Mesenchymal stem cell (in vitro differentiated cells and primary cell): Measurements from ENCODE around the gene GYG2.

ENCODE experiments used
- DNase-seq: peaks from one replicate; pipeline ENCODE4 v3.0.0-alpha.2; 2013
- H2AFZ ChIP-seq: one replicate; pipeline ENCODE4 v1.6.1; 2013; ENCODE audit warnings: low read depth, mild to moderate bottlenecking, control low read depth, inconsistent platforms, low read length, moderate library complexity
- H2AK5ac ChIP-seq: 2 replicates; pipeline ENCODE4 v1.6.1; 2013; ENCODE audit warnings: low read length, moderate library complexity, mild to moderate bottlenecking, inconsistent platforms; ENCODE audit not compliant: severe bottlenecking
- H2BK120ac ChIP-seq: one replicate; pipeline ENCODE4 v1.6.1; 2013; ENCODE audit warnings: low read depth, mild to moderate bottlenecking, inconsistent platforms, low read length, moderate library complexity
- H2BK12ac ChIP-seq, 2 experiments: one replicate each; pipeline ENCODE4 v1.6.1; 2013; ENCODE audit warnings: inconsistent platforms in 2 of 2, low read length in 2 of 2, mild to moderate bottlenecking in 2 of 2, moderate library complexity in 2 of 2, control low read depth in 1 of 2
- H2BK15ac ChIP-seq: one replicate; pipeline ENCODE4 v1.6.1; 2013; ENCODE audit warnings: mild to moderate bottlenecking, low read depth, inconsistent platforms; ENCODE audit not compliant: poor library complexity, severe bottlenecking
- H2BK5ac ChIP-seq: 2 replicates; pipeline ENCODE4 v1.6.1; 2013; ENCODE audit warnings: low read depth, mild to moderate bottlenecking, low read length, control low read depth, inconsistent platforms; ENCODE audit not compliant: poor library complexity, severe bottlenecking
- H3K14ac ChIP-seq, 2 experiments: one replicate each; pipeline ENCODE4 v1.6.1; 2013; ENCODE audit warnings: inconsistent platforms in 2 of 2, low read length in 2 of 2, control low read depth in 1 of 2, mild to moderate bottlenecking in 1 of 2, moderate library complexity in 1 of 2
- H3K18ac ChIP-seq, 2 experiments: one replicate each; pipeline ENCODE4 v1.6.1; 2013; ENCODE audit warnings: inconsistent platforms in 2 of 2, low read length in 2 of 2, control low read depth in 1 of 2, low read depth in 1 of 2, mild to moderate bottlenecking in 1 of 2
- H3K23ac ChIP-seq, 2 experiments: one replicate each; pipeline ENCODE4 v1.6.1; 2013; ENCODE audit warnings: inconsistent platforms in 2 of 2, low read length in 2 of 2, mild to moderate bottlenecking in 2 of 2, moderate library complexity in 2 of 2, control low read depth in 1 of 2
- H3K27ac ChIP-seq: 2 replicates; pipeline ENCODE4 v1.5.1; 2013; ENCODE audit warnings: mild to moderate bottlenecking, moderate library complexity, low read length, control low read depth, inconsistent platforms; ENCODE audit not compliant: poor library complexity, severe bottlenecking
- H3K27me3 ChIP-seq, 2 experiments: 2 replicates each; pipeline versions ENCODE4 v1.6.1 to v1.7.0; 2013; ENCODE audit warnings: low read length in 2 of 2, mild to moderate bottlenecking in 2 of 2, moderate library complexity in 2 of 2, control low read depth in 1 of 2, inconsistent platforms in 1 of 2; ENCODE audit not compliant: control insufficient read depth in 1 of 2, insufficient read depth in 1 of 2
- H3K36me3 ChIP-seq, 2 experiments: 2 replicates each; pipeline versions ENCODE4 v1.6.1 to v1.7.0; 2013; ENCODE audit warnings: low read length in 2 of 2, control low read depth in 1 of 2, inconsistent platforms in 1 of 2, low read depth in 1 of 2, mild to moderate bottlenecking in 1 of 2; ENCODE audit not compliant: insufficient read depth in 2 of 2, control insufficient read depth in 1 of 2
- H3K4ac ChIP-seq, 2 experiments: one replicate each; pipeline ENCODE4 v1.6.1; 2013; ENCODE audit warnings: inconsistent platforms in 2 of 2, low read length in 2 of 2, mild to moderate bottlenecking in 2 of 2, moderate library complexity in 2 of 2, control low read depth in 1 of 2, low read depth in 1 of 2
- H3K4me1 ChIP-seq: 2 replicates; pipeline ENCODE4 v1.6.1; 2013; ENCODE audit warnings: low read depth, low read length, control low read depth; ENCODE audit not compliant: control insufficient read depth, insufficient read depth
- H3K4me2 ChIP-seq: 2 replicates; pipeline ENCODE4 v1.6.1; 2013; ENCODE audit warnings: low read length, mild to moderate bottlenecking, inconsistent platforms; ENCODE audit not compliant: poor library complexity, severe bottlenecking
- H3K4me3 ChIP-seq, 2 experiments: 2 replicates each; pipeline versions ENCODE4 v1.5.1 to v1.7.0; 2013; ENCODE audit warnings: low read length in 2 of 2, mild to moderate bottlenecking in 2 of 2, control low read depth in 1 of 2, low read depth in 1 of 2; ENCODE audit not compliant: insufficient read depth in 1 of 2
- H3K79me1 ChIP-seq: replicated peaks from 2 replicates; pipeline ENCODE4 v1.6.1; 2013; ENCODE audit warnings: mild to moderate bottlenecking, control low read depth, low read length, inconsistent platforms; ENCODE audit not compliant: poor library complexity, severe bottlenecking
- H3K9ac ChIP-seq: 2 replicates; pipeline ENCODE4 v1.7.0; 2013; ENCODE audit warnings: mild to moderate bottlenecking, low read length, moderate library complexity
- H3K9me3 ChIP-seq: 2 replicates; pipeline ENCODE4 v1.7.0; 2013; ENCODE audit warnings: mild to moderate bottlenecking, low read length; ENCODE audit not compliant: control insufficient read depth
- H4K8ac ChIP-seq: one replicate; pipeline ENCODE4 v1.6.1; 2013; ENCODE audit warnings: inconsistent platforms, mild to moderate bottlenecking, low read length, moderate library complexity
- H4K91ac ChIP-seq: one replicate; pipeline ENCODE4 v1.6.1; 2013; ENCODE audit warnings: mild to moderate bottlenecking, low read length, inconsistent platforms
- WGBS: methylation state at CpG from one replicate; pipeline ENCODE4 v1.1.7; 2013; ENCODE audit warnings: mixed read lengths; 5-methylcytosine and 5-hydroxymethylcytosine counted together

GYG2 gene

GRCh38 chrX:2872671-2873277, 44.0 kb downstream of the GYG2 start:
- Histone ChIP-seq H3K18ac (no peak overlapping the region), H3K4me3 (no peak overlapping the region), H3K4me1 (no peaks in the 10 kb centered on the region), H2AK5ac (no peak overlapping the region), H2BK12ac (no peak overlapping the region), H4K91ac (no peak overlapping the region), H2BK5ac (no peak overlapping the region), H3K23ac (no peak overlapping the region), H3K9me3 (no peaks in the 10 kb centered on the region), H3K4ac (no peak overlapping the region), H2BK15ac (no peak overlapping the region), H3K36me3 (no peaks in the 10 kb centered on the region), H2BK120ac (no peak overlapping the region), H2AFZ (no peak overlapping the region), H4K8ac (no peak overlapping the region), H3K27ac (no peak overlapping the region), H3K14ac (no peak overlapping the region), H3K9ac (no peak overlapping the region), H3K27me3 (no peaks in the 10 kb centered on the region), H3K79me1 (no peaks in the 10 kb centered on the region), H3K4me2 (no peak overlapping the region)
- 100% methylated on average over 5 of the region's 7 CpGs for WGBS
- no peak for DNase-seq

GRCh38 chrX:2874222-2875135, 45.7 kb downstream of the GYG2 start:
- no peaks in the 10 kb centered on the region for H3K27me3 ChIP-seq
- H2AFZ ChIP-seq = no peak overlapping the region
- no peak overlapping the region for H3K4me2 ChIP-seq
- H3K4me3 ChIP-seq = no peak overlapping the region
- H2BK120ac ChIP-seq = no peak overlapping the region
- H4K91ac ChIP-seq = no peak overlapping the region
- no peak overlapping the region for H3K9ac ChIP-seq
- no peak overlapping the region for H2AK5ac ChIP-seq
- no peak overlapping the region for H2BK12ac ChIP-seq
- 86% methylated on average over 2 of the region's 5 CpGs for WGBS
- no peak overlapping the region for H3K27ac ChIP-seq
- H3K14ac ChIP-seq = no peak overlapping the region
- H3K36me3 ChIP-seq = no peaks in the 10 kb centered on the region
- no peaks in the 10 kb centered on the region for H3K9me3 ChIP-seq
- no peak overlapping the region for H2BK15ac ChIP-seq
- no peaks in the 10 kb centered on the region for H3K4me1 ChIP-seq
- no peak overlapping the region for H3K18ac ChIP-seq
- no peak for DNase-seq
- H4K8ac ChIP-seq = no peak overlapping the region
- H3K4ac ChIP-seq = no peak overlapping the region
- H3K23ac ChIP-seq = no peak overlapping the region
- H3K79me1 ChIP-seq = no peaks in the 10 kb centered on the region
- H2BK5ac ChIP-seq = no peak overlapping the region

GRCh38 chrX:2875136-2875481, 46.4 kb downstream of the GYG2 start:
- Histone ChIP-seq H2BK120ac (no peak overlapping the region), H2AK5ac (no peak overlapping the region), H3K36me3 (no peaks in the 10 kb centered on the region), H3K18ac (no peak overlapping the region), H3K4me3 (no peak overlapping the region), H3K9ac (no peak overlapping the region), H2BK5ac (no peak overlapping the region), H4K8ac (no peak overlapping the region), H3K14ac (no peak overlapping the region), H2AFZ (no peak overlapping the region), H4K91ac (no peak overlapping the region), H3K79me1 (no peaks in the 10 kb centered on the region), H3K27me3 (no peaks in the 10 kb centered on the region), H3K4ac (no peak overlapping the region), H3K9me3 (no peaks in the 10 kb centered on the region), H3K27ac (no peak overlapping the region), H3K4me1 (no peaks in the 10 kb centered on the region), H3K4me2 (no peak overlapping the region), H2BK12ac (no peak overlapping the region), H2BK15ac (no peak overlapping the region), H3K23ac (no peak overlapping the region)
- DNase-seq = no peak
- WGBS = no CpG with 5 or more reads among the region's 3 CpGs

GRCh38 chrX:2875798-2876399, 47.2 kb downstream of the GYG2 start:
- 75% methylated on average over 3 of the region's 6 CpGs for WGBS
- Histone ChIP-seq H3K9me3 (no peaks in the 10 kb centered on the region), H4K91ac (no peak overlapping the region), H2AFZ (no peak overlapping the region), H3K14ac (no peak overlapping the region), H3K23ac (no peak overlapping the region), H3K9ac (no peak overlapping the region), H3K27ac (no peak overlapping the region), H2BK12ac (no peak overlapping the region), H3K4me1 (no peaks in the 10 kb centered on the region), H2BK5ac (no peak overlapping the region), H2AK5ac (no peak overlapping the region), H3K79me1 (no peaks in the 10 kb centered on the region), H3K4me3 (no peak overlapping the region), H3K4me2 (no peak overlapping the region), H3K36me3 (peaks cover 0 to 2% of the 10 kb centered on the region in 2 experiments), H2BK120ac (no peak overlapping the region), H2BK15ac (no peak overlapping the region), H3K4ac (no peak overlapping the region), H4K8ac (no peak overlapping the region), H3K27me3 (no peaks in the 10 kb centered on the region), H3K18ac (no peak overlapping the region)
- no peak for DNase-seq
